Spinal cord (tissue), 10 donors: ENCODE data around the gene SORBS1. TPM values are rescaled to one million over a fixed set of nuclear protein-coding genes. Genes with fewer than 3 reads are reported as not detected.
A peak's percentile ranks its signal among the peaks of the same experiment; 100 is the strongest.

Experiments used
- DNase-seq, 6 donors: peaks; one replicate each; pipeline versions ENCODE4 v3.0.0 to v3.0.0-alpha.2; 2013 to 2015; ENCODE audit warnings: low spot score in 6 of 6, low read depth in 4 of 6
- H3K27ac ChIP-seq: one replicate; pipeline ENCODE4 v1.5.1; 2013; ENCODE audit warnings: low read depth, low read length, control low read depth
- H3K27me3 ChIP-seq: one replicate; pipeline ENCODE4 v1.6.1; 2013; ENCODE audit warnings: low read length; ENCODE audit not compliant: control insufficient read depth, insufficient read depth
- H3K36me3 ChIP-seq: one replicate; pipeline ENCODE4 v1.6.1; 2013; ENCODE audit warnings: low read length; ENCODE audit not compliant: control insufficient read depth, insufficient read depth
- H3K4me1 ChIP-seq: one replicate; pipeline ENCODE4 v1.6.1; 2013; ENCODE audit warnings: low read length; ENCODE audit not compliant: control insufficient read depth, insufficient read depth
- H3K4me3 ChIP-seq: one replicate; pipeline ENCODE4 v1.5.1; 2013; ENCODE audit warnings: low read depth, low read length, control low read depth
- H3K9me3 ChIP-seq: one replicate; pipeline ENCODE4 v1.6.1; 2013; ENCODE audit warnings: low read length; ENCODE audit not compliant: control insufficient read depth, insufficient read depth
- WGBS: methylation state at CpG from one replicate; pipeline ENCODE4 v1.1.5; 2013; ENCODE audit warnings: missing lambda C conversion rate; ENCODE audit not compliant: insufficient coverage; 5-methylcytosine and 5-hydroxymethylcytosine counted together
- polyA plus RNA-seq, 2 donors: library from polyadenylated mRNA; unstranded; fragments of 120-200 nt; gene quantifications; one replicate each; pipeline ENCODE4 v1.2.1, GENCODE V29; 2013; ENCODE audit not compliant: insufficient read length in 2 of 2
- total RNA-seq, 2 donors: library from RNA; depleted of rRNA in 1 of 2; stranded (reverse); fragments of 120-200 nt in 1 of 2; fragments of >200 nt in 1 of 2; gene quantifications; one replicate each; pipeline versions ENCODE4 v1.2.3 to v1.2.4, GENCODE V29; 2013 to 2014
- donor health status: healthy.

Gene SORBS1
- total and polyA plus RNA-seq, 4 donors: 95.1 to 129 (median 100.0) TPM

DNA sequence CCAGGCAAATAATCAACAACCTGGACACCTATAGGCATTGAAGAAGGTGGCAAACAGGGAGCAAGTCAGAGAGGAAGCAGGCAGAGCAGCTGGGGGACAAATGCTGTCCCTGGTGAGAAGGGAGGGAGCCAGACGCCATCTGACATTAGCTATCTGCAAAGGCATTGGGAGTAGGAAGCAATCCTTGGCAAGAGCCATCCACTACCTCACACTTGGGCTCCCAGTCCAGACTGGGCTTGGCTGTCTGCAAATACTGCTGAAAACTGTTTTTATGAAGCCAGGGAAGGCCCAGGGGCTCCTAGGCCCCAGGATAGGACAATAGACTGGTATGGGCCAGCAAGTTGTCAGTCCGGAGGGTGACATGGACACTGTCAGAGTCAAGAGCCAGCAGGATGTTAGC lies 132.5 kb downstream of the SORBS1 start:
- Histone ChIP-seq H3K4me1 (peaks cover 22% of the 10 kb centered on the region), H3K27me3 (no peaks in the 10 kb centered on the region), H3K27ac (no peak overlapping the region), H3K4me3 (no peak overlapping the region), H3K36me3 (peaks cover 16% of the 10 kb centered on the region), H3K9me3 (no peaks in the 10 kb centered on the region)
- DNase-seq: no peak
- WGBS: 83% methylated on average over 2 of the region's 2 CpGs

DNA sequence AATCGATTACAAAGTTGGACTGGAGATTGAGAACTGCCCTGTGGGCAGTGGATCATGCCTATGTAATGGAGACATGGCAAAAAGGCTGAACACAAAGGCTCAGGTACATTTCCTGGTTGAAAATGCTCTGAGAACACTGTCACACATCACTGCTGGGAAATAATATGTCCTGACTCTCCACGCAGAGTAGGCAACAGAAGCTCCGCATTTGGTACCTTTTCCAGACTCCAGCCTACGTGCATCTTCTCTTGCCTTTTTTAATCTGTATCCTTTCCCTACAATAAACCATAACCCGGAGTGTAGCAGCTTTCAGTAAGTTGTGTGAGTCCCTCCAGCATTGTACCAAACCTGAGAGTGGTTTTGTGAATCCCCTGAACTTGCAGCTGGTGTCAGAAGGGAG lies 134.7 kb downstream of the SORBS1 start:
- no peak overlapping the region for H3K4me3 ChIP-seq
- peaks cover 26% of the 10 kb centered on the region for H3K4me1 ChIP-seq
- no peak for DNase-seq
- H3K27me3 ChIP-seq: no peaks in the 10 kb centered on the region
- H3K9me3 ChIP-seq: no peaks in the 10 kb centered on the region
- H3K27ac ChIP-seq: no peak overlapping the region
- WGBS: 95% methylated on average over 5 of the region's 5 CpGs
- peaks cover 12% of the 10 kb centered on the region for H3K36me3 ChIP-seq

DNA sequence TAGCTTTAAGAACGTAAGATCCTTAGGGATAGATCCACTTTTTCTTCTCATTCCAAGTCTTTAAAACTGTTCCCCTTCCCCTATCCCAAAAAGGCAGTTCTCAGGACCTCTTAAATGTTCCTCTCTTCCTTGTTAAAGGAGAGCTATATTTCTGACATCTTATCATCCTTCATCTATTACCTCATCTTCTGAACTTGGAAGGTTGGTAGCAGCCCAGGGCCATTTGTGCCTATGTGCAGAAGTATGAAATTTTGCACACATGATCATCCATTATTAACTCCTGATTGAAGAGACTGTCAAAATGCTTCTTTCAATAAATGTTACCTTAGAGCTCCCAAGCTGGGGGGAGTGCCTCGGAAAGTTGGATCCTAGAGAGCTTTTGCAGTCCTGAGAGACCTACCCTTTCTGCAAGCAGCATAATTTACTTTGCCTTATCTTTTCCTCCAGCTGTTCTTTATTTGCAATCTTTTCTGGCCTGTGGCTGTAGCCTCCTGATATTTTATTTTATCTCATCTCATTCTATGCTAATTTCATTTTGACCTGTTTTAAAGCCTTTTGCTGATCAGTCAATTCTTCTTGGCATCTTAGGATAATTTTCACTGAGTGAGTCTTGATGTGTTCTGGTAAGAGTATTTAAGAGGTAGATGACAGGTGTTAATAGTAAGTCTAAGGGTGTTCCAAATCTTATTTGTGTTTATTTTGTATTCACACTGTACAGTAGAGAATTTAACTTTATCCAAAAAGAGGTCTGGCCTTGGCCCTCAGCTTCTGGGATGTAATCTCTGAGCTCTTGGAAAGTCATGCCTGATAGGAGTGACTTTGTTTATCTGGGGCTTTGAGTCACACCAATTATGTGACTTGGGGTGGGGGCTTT lies 135.3 kb downstream of the SORBS1 start:
- H3K27ac ChIP-seq: no peak overlapping the region

DNA sequence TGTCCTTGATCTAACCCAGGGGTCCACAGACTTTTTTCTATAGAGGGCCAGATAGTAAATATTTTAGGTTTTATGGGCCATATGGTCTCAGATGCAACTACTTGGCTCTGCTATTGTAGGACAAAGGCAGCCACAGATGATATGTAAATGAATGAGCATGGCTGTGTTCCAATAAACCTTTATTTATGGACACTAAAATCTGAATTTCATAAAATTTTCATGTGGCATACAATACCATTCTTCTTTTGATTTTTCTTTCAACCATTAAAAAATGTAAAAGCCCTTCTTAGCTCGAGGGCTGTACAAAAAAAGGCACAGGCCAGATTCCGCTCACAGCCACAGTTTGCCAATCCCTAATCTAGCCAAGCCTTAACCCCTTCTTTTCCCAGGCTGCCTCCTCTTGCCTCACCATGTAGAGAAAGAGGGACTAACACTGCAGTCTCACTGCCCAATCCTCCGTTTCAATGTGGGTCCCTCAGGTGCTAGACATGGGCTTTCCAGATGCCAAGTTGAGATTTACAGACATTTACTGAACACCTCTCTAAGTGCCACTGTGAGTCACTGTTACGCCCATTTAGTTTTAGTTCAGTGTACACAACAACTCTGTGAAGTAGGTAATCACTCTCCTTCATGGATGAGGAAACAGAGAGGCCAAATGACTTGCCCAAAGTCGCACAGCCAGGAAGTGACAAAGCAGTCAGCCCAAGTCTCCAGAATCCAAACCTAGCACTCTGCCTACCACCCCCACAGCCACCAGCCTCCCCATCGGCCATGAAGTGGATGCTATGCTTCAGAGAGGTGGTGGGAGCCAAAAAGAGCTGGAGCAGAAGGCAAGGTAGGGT lies 137.8 kb downstream of the SORBS1 start:
- Histone ChIP-seq H3K27ac (peak overlapping the region; percentile 91), H3K27me3 (no peaks in the 10 kb centered on the region), H3K36me3 (peaks cover 11% of the 10 kb centered on the region), H3K4me3 (no peak overlapping the region), H3K4me1 (peaks cover 22% of the 10 kb centered on the region), H3K9me3 (no peaks in the 10 kb centered on the region)
- WGBS: 36% methylated on average over 2 of the region's 6 CpGs
- DNase-seq: peak in 2 of 6 donors; percentile 51 to 82

More for the DNA sequence above, 135.3 kb downstream of the SORBS1 start:
- 77% methylated on average over 1 of the region's 2 CpGs for WGBS
- H3K36me3 ChIP-seq: peaks cover 17% of the 10 kb centered on the region
- DNase-seq: no peak
- no peak overlapping the region for H3K4me3 ChIP-seq
- no peaks in the 10 kb centered on the region for H3K27me3 ChIP-seq
- H3K4me1 ChIP-seq: peaks cover 28% of the 10 kb centered on the region
- H3K9me3 ChIP-seq: no peaks in the 10 kb centered on the region

DNA sequence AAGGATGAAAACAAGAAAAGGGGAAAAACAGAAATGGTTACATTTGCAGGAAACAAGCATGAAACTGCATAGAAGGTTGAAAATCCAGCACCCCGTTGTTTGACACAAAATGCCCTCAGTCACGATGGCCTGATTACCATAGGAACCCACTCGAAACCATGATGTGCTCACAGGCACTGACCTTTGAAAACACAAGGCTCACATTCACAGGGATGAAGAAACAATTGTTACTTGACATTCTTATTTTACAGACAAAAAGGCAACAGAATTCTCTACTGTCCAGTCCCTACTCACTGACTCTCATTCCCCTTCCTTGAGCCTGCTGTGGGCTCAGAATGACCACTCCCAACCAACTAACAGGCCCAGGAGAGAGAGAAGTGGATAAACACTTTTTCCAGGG lies 138.9 kb downstream of the SORBS1 start:
- Histone ChIP-seq H3K36me3 (peaks cover 11% of the 10 kb centered on the region), H3K27ac (peak overlapping the region; percentile 91), H3K4me1 (peaks cover 22% of the 10 kb centered on the region), H3K9me3 (no peaks in the 10 kb centered on the region), H3K4me3 (peak overlapping the region; percentile 39), H3K27me3 (no peaks in the 10 kb centered on the region)
- peak in 1 of 6 donors; percentile 53 for DNase-seq
- WGBS: 16% methylated on average over 3 of the region's 3 CpGs

DNA sequence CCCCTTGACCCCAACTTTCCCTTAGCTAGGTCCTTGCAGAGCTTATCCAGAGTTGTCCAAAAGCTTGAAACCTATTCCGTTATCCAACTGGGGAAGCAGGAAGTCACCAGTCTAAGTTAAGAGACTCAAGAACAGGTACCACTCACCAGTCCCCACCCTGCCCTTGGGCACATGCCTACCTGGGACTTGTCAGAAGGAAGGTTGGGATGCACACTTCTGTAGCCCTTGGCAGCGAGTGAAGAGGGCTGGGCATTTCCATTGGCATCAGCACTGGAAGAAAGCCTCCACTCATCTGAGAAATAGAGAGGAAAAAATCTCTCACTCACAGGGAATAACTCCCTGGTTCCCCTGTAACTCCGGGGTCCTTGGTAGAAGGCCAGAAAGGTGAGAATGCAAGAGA lies 139.4 kb downstream of the SORBS1 start:
- H3K4me3 ChIP-seq: peak overlapping the region; percentile 39
- DNase-seq: no peak
- WGBS: 70% methylated on average over 2 of the region's 3 CpGs

DNA sequence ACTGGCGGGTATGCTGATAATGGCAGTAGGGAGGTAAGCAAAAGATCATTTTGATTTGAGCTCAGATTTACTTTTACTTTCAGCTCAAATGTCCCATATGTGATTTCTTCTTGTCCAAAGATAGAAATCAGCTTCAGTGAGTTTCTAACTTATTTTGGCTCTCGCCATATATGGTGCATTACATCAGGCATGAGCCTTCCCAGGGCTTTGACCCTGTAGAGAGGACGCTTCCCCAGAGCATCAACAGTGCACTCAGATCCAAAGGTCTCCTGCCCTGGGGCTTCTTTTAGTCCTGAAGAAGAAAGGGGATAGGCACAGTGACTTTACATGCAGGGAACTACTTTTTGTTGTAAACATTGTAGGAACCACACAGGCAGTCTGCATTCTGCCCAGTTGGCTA lies 141.8 kb downstream of the SORBS1 start:
- 92% methylated on average over 2 of the region's 3 CpGs for WGBS
- Histone ChIP-seq H3K36me3 (peaks cover 11% of the 10 kb centered on the region), H3K27me3 (no peaks in the 10 kb centered on the region), H3K4me1 (peaks cover 40% of the 10 kb centered on the region), H3K9me3 (no peaks in the 10 kb centered on the region), H3K4me3 (no peak overlapping the region), H3K27ac (peak overlapping the region; percentile 91)
- DNase-seq: no peak

More for the DNA sequence above, 139.4 kb downstream of the SORBS1 start:
- Histone ChIP-seq H3K4me1 (peaks cover 22% of the 10 kb centered on the region), H3K36me3 (peaks cover 8% of the 10 kb centered on the region), H3K27ac (peak overlapping the region; percentile 91), H3K27me3 (no peaks in the 10 kb centered on the region), H3K9me3 (no peaks in the 10 kb centered on the region)

DNA sequence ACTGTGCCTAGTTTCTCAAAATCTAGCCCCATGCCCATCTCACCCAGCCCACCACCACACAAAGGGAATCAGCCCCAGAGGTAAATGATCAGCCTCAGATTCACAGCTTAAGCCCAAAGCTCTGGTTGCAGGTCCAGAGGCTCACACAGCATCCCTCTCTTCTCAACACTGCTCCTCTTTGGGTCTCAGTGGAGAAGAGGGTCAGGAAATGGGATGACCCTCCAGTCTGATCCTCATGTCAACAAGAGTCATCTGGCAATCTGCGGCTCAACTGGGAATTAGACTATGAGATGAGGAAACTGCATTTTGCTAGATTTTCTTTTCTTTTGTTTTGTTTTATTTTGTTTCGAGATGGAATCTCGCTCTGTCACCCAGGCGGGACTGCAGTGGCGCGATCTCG lies 144.2 kb downstream of the SORBS1 start:
- no peak overlapping the region for H3K4me3 ChIP-seq
- H3K9me3 ChIP-seq: no peaks in the 10 kb centered on the region
- H3K4me1 ChIP-seq: peaks cover 31% of the 10 kb centered on the region
- peak overlapping the region; percentile 63 for H3K27ac ChIP-seq
- peaks cover 15% of the 10 kb centered on the region for H3K36me3 ChIP-seq
- no peaks in the 10 kb centered on the region for H3K27me3 ChIP-seq
- WGBS: 98% methylated on average over 5 of the region's 7 CpGs
- DNase-seq: no peak

DNA sequence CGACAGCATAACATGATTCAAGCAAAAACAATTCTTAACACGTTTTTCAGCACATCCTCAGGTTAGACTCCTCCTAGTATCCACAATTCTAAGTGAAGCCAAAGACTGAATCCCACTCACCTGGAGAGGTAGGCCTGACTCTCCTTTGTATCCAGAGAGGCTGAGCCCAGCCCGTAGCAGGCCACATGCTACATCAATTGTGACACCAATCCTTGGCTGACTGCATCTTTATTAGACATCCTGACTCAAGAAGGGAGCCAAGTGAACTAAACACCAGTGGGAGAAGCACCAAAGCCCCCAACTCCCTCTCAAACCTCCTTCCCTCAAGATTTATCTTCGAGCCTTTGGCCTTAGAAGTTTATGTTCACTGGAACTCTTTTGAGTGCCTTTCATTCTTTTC lies 144.9 kb downstream of the SORBS1 start:
- no peak overlapping the region for H3K27ac ChIP-seq
- H3K27me3 ChIP-seq: no peaks in the 10 kb centered on the region
- WGBS: 54% methylated on average over 3 of the region's 4 CpGs
- H3K4me1 ChIP-seq: peaks cover 27% of the 10 kb centered on the region
- DNase-seq: no peak
- H3K4me3 ChIP-seq: no peak overlapping the region
- H3K9me3 ChIP-seq: no peaks in the 10 kb centered on the region
- H3K36me3 ChIP-seq: peaks cover 11% of the 10 kb centered on the region
